HG03060 (cell line): Measurements from ENCODE around the gene PPP1R3G.

Experiments used
- ATAC-seq: cut with Tn5 transposase; IDR thresholded peaks from one replicate; pipeline ENCODE4 v1.9.1; 2021; ENCODE audit warnings: low read depth, moderate number of reproducible peaks; ENCODE audit not compliant: unreplicated experiment

The PPP1R3G gene

GRCh38 chr6:5068153-5068751 is 16.9 kb upstream of the PPP1R3G start:
- no peak for ATAC-seq

GRCh38 chr6:5071216-5071615 is 13.9 kb upstream of the PPP1R3G start:
- ATAC-seq = no peak

- no peak for ATAC-seq
These were observed 12.7 kb upstream of the PPP1R3G start for GRCh38 chr6:5072440-5072839.

DNA sequence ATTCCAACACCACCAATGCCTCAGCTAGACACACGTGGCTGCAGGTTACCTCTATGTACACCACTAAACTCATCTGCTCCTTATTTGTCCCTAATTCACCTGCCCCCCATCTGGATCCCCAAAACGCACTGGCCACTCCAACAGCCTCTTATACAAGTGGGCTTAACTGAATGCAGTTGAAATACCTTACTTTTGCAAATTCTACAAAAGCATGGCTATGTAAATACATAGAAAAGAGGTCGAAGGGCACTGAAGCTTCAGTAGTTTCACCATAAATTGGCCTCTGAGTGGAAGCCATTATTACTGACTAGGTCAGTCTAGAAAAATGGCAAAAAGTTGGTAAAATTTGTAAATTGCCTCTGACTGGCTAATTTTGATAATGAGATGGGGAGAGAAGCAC is 11.1 kb upstream of the PPP1R3G start:
- ATAC-seq = no peak

- no peak for ATAC-seq
These were observed 8.2 kb upstream of the PPP1R3G start for GRCh38 chr6:5076931-5077330.

- ATAC-seq = no peak
These were observed 6.9 kb upstream of the PPP1R3G start for GRCh38 chr6:5078121-5078669.

GRCh38 chr6:5079692-5080091 is 5.4 kb upstream of the PPP1R3G start:
- ATAC-seq = no peak

DNA sequence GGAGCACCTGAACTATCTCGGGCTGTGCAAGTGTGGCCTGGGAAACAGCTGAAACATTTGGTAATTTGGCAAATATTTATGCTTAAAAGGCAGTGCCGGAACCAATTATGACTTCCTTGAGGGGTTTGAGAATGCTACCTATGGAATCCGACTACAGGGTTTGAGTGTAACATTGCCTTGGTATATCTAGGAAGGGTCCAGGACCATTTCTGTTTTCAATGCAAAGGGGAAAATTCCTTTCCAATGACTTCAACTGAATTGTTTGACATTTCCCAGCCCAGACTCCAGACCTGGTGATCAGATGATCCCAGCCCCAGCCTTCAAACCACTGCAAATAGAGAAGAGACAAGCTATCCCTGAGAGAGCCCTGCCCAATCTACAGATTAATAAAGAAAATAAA is 4.6 kb upstream of the PPP1R3G start:
- ATAC-seq = no peak

DNA sequence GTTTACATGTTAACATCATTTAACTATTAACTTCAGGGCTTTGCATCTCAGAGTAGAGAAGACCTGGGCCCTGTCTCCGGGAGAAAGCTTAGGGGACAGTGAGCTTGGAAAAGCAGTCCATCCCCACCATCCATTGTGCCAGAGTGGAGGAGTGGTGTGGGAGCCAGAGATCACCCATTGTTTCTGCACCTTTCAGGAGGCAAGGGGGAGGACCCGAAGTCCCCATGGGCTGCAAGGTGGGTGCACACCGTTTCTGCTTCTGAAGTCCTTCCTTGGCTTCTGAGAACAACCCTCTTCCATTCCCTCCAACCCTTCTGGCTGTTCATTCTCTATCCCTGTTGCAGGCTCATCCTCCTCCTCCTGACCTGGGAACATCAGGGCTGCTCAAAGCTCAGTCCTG is 4.0 kb upstream of the PPP1R3G start:
- no peak for ATAC-seq

DNA sequence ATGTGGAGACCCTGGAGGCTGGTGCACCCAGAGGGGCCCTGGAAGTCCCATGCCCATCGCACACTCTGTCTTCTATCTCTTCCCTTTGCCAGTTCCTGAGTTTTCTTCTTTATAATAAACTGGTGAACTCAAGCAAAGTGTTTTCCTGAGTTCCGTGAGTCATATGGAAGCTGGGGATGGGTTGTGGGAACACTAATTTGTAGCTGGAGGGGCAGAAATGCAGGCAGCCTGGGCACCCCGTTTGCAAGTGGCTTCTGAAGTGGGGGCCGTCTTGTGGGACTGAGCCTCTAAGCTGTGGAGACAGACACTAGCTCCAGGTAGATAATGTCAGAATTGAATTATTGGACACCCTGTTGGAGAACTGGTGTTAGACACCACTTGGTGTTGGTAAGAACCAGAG is 3.2 kb upstream of the PPP1R3G start:
- no peak for ATAC-seq

GRCh38 chr6:5082487-5083306 is 2.4 kb upstream of the PPP1R3G start:
- ATAC-seq = no peak

DNA sequence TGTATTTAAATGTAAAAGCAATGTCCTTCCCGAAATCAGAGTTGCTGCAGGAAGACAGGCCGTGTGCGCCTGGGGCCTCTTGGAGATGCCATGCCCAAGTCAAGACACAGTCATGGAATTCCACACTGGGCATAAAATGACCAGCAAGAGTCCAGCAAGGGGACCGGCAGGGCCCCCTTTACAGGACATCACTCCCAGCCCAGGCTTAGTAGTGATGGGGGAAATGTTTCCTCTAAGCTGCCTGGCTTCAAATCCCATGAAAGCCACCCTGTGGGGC is 1.9 kb upstream of the PPP1R3G start:
- ATAC-seq = no peak

GRCh38 chr6:5083813-5084359 is 1.3 kb upstream of the PPP1R3G start:
- no peak for ATAC-seq

DNA sequence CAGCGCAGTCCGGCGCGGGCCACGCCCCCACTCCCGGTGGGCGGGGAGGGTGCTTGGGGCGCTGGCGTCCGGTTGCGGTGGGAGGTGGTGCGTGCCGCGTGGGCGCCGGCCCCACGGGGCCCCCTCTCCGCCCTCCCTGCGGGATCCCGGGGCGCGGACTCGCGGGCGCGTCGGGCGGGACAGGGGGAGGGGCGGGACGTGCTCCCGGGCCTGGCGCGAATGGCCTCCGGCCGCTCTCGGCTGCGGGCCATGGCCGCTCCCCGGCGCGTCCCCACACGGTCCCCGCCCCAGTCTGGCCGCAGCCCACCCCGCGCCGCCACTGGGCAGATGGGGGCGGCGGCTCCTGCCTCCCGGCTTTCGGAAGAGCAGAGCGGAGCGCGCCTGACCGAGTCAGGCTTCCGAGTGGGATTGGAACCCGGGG is 771 bp upstream of the PPP1R3G start:
- ATAC-seq = no peak

GRCh38 chr6:5085648-5086293 is 630 bp downstream of the PPP1R3G start:
- ATAC-seq = no peak

GRCh38 chr6:5086294-5086890 is 1.3 kb downstream of the PPP1R3G start:
- no peak for ATAC-seq

DNA sequence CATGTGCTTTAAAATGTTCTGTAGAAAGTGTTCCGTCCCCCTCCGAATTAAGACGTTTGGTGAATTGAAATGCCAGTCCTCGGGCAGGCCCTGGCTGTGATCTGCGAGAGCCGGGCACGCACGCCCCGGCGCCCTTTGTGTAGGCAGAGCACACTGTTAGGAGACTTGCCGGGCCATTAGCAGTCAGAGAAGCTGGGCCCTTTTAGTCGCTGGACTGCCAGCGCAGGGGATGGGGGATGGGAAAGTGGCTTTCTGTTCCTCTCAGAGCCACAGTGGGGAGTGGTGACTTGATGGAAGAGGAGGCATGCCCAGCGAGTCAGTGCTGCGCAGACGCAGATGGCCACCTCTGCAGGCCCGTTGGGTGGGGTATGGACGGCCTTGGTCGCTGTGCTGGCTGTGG is 2.2 kb downstream of the PPP1R3G start:
- no peak for ATAC-seq

DNA sequence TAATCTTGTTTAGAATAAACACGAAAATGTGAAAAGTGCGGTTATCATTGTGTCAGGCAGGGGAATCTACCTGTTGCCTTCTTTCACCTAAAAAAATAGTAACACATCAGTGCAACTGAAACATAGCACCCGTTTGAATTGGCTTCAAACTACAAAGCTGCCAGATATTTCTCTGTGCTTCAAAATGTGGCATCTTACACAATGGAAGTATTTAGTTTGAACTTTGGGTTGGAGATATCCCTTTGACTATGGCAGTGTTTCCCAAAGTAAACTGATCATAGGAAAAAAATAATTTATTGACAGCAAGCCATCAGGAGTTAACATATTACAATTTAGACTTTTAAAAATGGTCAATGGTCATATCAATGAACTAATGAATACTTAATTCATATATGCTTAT is 3.6 kb downstream of the PPP1R3G start:
- no peak for ATAC-seq

GRCh38 chr6:5089481-5090438 is 4.6 kb downstream of the PPP1R3G start:
- ATAC-seq = no peak

- no peak for ATAC-seq
These were observed 5.5 kb downstream of the PPP1R3G start for GRCh38 chr6:5090603-5091002.
